Measurements from ENCODE around the gene L3MBTL4.
"Not testable (repeated sequence)": the region's sequence is repeated elsewhere in the genome, so short reads cannot be mapped to it uniquely, and the experiment has no call there.

Gene L3MBTL4

DNA sequence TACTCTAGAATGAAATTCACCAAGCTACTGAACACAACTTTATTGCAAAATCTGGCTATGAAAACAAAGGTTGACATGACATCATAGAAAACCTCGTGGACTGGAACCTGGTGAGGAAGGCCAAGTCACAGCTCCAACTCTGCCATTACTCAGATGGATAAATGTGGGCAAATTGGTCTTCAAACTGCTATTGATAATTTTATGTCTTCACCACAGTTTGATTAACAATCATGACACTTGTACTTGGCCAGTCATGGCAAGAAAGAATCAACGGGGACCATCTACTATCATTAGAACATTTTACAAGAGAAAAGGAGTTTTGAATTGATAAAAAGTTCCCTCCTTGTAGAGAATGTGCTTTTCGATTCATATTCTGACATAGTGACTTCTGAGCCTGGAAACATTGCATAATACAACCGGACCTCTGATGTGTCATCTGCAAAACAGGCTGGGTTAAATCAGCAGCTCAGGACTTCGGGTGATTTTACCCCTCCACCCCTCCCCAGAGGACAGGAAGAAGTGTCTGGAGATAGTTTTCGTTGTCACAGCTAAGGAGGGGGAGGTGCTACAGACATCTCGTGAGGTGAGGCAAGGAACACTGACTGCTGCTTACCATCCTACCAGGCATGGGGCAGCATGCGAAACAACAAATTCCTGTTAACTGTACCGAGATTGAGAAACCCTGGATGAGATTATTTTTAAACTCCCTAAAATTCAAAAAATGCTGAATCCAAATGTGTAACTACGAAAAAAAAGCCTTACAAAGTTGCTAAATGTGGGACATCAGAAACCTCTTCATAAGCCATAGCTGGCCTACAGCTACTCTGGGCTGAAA lies 8.4 kb downstream of the L3MBTL4 start:
- no peak for DNase-seq

DNA sequence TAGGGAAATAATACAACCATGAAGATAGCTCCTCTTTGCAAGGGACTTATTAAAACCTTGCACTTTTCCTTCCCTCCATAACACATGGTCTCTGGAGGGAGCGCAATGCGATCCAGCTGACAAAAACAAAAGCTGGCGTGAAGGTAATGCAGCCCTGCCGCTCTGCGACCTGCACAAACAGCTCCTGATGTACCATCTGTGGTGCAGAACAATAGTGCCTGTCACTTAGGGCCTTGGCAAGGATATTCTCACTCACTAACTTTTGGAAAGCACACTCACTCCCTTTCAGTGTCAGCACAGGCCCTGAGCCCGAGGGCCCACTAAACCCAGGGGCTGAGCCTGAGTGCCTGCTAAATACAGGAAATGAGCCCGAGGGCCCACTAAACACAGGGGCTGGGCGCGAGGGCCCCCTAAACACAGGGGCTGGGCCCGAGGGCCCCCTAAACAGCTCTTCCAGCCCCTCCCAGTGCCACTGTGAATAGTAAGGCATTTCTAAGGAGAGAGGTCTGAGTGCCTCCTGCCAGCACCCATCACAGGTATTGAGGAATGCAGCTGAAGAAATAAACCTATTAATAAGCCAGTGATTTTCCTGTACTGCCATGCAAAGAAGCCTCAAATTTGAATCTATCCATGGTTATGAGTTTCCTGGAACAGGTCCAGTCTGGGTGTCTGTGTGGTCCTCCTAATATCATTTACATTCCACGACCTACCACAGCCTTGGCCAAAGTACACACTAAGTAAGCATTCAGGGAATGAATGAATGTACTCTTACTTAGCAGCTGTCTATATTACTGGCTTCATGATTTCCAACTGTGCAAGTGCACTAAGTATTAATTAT lies 9.3 kb downstream of the L3MBTL4 start:
- DNase-seq = no peak

DNA sequence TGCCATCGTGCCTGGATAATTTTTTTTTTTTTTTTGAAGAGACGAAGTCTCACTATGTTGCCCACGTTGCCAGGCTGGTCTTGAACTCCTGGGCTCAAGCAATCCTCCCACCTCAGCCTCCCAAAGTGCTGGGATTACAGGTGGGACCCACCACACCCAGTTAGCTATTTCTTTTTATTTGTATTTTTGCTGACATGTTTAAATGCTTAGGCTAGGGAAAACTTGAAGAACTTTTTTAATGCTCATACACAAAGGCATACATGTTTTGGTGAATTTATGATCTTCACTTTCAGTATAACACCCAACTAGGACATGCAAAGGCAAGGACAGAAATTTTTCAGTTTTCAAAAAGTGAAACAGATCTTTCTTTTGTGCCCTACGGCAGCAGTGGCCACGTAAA lies 9.9 kb downstream of the L3MBTL4 start:
- no peak for DNase-seq

DNA sequence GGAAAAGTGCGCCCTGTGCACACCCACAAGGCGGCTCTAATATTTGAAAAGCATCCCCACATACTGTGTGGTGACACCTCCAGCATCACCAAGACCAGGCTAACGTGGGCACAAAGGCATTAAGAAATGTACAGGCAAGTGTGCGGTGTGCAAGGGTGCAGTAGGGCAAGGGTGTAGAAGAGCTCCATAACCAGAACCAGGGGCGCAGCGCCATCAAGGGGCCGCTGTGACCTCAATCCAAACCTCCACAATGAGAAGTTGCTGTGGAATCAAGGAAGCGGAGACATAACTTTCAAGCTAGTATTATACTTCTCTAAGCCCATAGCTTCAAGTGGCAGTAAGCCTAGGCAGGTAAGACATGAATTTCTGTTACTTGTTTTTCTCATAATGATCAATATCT lies 13.0 kb downstream of the L3MBTL4 start:
- no peak for DNase-seq

DNA sequence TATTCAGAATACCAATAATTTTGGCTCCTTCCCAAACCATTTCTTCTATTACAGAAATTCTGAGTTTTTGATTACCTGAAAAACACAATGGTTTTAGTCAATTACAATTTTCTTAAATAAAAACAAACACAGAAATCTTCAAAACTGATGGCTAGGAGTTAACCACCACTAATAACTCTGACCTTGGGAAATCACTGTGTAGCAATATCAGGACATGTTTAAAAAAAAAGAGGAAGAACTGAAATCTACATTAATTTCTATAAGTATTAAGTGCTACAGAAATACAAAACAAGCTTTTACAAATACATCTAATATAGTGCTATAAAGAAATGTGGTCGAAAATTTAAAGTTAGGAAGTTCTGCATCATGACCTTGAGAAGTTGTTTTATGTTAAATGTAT lies 14.9 kb downstream of the L3MBTL4 start:
- no peak for DNase-seq

DNA sequence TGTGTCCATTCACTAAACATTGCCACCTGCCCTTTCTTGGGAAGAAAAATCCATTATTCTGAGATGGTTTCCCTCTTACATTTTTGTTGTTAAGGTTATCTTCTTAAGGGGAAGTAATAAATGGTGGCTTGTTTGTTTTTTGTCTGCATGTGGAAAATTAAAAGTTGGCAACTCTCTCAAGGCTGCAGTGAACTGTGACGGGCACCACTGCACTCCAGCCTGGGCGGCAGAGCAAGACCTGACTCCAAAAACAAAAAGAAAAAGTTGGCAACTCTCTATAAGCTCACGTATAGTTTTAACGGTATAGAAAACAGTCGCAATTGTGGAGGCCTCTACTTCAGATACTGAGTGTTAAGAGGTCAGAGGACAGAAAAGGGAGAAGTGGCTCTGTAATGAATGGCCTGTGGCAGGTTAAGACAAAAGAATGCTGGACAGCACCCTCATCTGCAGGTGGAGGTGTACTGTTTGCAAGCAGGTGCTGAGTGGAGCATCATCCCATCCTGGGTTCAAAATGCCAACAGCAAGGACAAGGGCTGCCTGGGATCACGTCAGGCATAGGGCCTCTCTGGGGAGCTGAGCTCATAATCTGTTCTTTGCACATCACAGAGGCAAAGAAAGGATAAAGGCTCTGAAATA lies 16.7 kb downstream of the L3MBTL4 start:
- DNase-seq = no peak

DNA sequence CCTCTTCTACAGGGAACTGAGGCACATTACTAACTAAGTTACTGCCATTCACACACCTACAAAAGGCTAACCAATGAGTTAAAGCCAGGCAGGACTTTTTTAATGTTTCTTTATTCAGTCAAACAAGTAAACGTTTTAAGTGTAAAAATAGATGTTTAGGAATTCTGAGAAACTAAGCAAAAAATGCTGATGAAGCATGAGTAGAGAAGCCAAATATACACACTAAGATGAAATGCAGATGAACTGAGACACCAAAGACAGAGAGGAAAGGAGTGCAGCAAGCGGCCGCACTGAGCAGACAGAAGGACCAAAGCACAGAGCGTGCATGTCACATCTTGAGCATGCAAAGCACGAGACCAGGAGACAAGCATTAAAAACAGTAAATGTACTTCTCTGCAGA lies 17.9 kb downstream of the L3MBTL4 start:
- no peak for DNase-seq

DNA sequence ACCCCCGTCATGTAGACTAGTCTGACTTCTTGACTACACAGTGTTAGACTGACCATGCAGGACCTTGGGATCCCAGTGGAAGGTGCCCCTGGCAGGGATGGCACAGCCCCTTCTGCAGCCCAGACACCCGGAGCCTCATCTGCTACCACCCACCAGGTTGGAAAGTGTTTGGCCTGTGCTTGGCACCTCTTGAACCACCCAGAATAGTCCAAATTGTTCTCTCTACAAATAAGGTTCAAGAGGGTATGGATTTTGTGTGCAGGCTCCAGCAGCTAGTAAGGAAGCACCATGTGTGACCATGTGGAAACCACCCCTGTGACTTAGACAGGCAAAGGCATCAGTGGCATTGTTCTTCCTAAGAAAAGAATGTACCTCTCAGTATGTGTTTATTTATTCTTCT lies 18.4 kb downstream of the L3MBTL4 start:
- DNase-seq = no peak

DNA sequence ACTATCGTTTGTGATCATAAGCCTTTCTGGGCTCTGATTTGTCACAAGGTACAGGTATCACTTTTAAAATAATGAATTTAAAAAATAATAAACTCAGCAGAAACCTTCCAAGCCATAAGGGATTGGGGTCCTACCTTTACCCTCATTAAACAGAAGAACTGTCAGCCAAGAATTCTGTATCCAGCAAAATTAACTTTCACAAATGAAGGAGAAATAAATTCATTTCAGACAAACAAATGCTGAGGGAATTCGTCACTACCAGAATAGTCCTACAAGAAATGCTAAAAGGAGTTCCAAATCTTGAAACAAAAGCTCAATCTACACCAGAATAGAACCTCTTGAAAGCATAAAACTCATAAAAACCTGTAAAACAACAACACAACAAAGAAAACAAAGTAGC lies 25.7 kb downstream of the L3MBTL4 start:
- no peak for DNase-seq

DNA sequence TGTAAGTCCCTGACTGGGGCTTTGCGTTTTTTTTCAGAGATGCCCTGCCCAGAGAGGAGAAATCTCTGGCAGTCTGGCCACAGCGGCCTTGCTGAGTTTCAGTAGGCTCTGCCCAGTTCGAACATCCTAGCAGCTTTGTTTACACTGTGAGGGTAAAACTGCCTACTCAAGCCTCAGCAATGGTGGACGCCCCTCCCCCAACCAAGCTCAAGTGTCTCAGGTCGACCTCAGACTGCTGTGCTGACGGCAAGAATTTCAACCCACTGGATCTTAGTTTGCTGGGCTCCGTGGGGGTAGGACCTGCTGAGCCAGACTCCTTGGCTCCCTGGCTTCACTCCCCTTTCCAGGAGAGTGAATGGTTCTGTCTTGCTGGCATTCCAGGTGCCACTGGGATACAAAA lies 31.7 kb downstream of the L3MBTL4 start:
- DNase-seq = no peak

DNA sequence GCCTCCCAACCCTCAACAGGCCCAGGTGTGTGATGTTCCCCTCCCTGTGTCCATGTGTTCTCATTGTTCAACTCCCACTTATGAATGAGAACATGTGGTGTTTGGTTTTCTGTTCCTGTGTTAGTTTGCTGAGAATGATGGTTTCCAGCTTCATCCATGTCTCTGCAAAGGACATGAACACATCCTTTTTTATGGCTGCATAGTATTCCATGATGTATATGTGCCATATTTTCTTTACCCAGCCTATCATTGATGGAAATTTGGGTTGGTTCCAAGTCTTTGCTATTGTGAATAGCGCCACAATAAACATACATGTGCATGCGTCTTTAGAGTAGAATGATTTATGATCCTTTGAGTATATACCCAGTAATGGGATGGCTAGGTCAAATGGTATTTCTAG lies 37.2 kb downstream of the L3MBTL4 start:
- not testable (repeated sequence) for DNase-seq

DNA sequence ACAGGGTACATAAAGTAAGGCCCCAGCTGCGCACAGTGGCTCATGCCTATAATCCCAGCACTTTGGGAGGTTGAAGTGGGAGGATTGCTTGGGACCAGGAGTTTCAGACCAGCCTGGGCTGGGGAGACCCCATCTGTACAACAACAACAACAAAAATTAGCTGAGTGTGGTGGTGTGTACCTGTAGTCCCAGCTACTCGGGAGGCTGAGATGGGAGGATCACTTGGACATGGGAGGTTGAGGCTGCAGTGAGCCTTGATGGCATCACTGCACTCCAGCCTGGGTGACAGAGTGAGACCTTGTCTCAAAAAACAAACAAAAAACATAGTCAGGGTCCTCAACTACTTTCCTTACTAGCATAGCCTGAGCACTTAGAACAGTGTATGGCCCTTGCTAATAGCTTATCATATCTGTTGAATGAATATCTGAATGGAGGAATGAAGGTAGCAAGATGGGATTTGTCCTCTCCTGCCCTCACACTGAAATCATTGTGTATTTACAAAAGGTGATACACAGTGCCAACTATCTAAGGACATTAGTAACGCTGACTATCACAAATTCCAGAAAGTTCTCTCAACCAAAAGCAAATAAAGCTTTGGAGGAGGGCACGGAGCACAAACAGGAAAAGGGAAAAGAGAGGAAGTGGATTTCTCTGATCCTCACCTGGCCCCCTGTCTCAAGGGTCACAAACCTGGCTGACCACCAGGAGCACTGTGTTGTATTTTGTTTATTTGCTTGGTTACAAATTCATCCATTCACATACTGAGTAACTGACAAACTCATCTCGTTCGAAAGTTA lies 38.1 kb downstream of the L3MBTL4 start:
- DNase-seq = no peak

DNA sequence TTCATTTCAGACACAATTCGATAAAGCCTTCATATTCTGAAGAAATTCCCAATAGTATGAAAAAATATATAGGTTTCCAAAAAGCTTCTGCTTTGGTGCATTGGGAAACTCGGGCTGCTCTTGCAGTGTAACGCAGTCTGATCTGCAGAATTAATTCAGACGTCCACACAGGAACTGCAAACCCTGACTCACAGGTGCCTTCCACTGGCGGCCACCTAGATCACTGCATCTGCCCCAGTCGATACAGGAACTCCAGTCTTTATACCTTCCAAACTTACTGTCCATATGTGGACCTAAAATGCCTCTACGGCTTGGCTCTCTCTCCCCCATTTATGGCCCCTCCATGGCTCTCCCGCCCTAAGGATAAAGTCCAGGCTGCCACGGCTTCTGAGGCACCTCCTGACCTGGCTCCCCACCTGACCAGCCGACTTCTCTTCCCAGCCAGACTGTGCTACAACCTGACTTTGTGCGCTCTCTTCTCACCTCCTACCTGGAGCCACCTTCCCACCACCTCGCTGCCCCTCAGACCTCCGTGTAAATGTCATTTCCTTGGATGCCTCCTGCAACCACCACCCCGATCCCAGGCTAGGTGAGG lies 39.7 kb downstream of the L3MBTL4 start:
- no peak for DNase-seq

DNA sequence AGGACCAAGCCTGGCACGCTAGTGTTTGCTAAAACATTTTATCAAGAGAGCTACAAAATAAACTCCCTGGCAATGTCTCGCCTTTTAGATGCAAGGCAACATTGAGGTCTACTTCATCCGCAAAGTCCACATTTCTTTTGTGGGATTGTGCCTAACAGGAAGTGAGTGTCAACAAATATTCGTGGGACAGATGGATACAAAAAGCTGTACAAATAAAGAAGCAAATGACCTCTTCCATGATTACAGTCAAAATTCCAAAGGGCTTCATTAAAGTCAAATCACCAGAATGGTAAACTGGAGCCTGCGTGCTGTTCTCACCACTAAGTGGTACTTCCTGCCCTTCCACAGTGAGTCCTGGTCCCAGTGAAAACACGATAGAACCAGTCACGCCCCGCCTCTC lies 40.4 kb downstream of the L3MBTL4 start:
- no peak for DNase-seq

DNA sequence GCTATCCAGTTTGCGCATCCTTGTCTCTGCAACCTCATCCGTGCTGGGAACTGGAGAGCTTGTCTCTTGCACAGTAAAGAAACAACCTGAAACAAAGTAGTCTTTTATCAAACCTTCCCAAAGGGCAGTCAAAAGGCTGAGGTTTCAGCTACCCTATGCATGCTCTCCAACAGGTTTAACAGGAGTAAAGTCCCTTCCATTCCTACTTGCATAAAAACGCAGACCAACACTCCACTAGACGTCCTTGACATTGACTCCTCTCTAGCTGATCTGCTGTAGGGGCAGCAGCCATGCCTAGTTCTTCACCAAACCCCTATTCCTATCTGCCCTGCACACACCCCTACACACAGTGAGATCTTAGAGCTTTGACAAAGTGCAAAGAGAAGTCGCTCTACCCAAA lies 41.5 kb downstream of the L3MBTL4 start:
- DNase-seq = no peak

DNA sequence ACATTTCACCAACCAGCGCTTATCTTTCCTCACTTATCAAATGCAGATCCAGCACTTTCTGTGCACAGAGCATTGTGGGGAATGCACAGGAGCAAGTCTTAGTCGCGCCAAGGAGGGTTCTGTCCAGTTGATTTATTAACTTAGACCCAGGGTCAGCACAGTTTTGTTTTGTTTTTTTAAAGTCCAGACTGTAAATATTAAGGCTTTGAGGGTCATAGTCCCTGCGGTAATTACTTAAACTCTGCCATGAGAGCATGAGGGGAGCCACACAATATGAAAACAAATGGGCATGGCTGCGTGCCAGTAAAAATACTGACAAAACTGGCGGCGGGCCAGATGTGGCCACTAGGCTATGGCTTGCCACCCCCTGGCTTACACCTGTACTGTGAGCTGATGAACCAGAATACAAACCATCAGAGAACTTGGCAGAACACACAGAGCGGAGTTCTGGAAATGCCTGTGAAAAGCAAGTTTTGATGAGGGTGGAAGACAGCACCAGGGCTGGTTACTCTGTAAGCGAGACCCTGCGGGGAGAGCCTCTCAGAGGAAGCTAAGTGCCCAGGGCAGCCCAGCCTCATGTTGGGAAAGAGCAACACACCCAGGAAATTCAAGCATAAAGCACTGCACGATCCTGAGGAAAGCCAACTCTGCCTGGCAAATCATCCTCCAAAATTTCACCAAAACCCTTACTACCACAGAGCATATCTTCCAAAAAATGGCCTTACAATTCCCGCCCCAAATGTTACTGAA lies 43.6 kb downstream of the L3MBTL4 start:
- no peak for DNase-seq

DNA sequence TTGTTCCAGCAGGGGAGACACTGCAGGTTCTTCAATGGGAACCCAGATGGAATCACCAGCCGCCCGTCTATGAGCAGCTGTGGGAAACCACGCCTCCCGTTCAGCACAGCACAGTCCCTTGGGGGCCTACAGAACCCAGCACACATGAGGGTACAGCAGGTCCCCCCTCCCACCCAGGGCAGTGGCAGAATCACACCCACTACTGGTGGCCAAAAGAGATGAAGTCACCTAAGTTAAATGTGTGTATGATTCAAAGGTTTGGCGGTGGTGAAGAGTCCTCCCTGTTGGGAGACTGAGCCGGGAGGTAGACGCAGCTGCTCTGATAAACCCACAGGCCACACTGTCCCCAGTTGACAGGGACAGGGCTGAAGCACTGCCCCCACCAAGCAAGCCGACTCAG lies 44.3 kb downstream of the L3MBTL4 start:
- no peak for DNase-seq

DNA sequence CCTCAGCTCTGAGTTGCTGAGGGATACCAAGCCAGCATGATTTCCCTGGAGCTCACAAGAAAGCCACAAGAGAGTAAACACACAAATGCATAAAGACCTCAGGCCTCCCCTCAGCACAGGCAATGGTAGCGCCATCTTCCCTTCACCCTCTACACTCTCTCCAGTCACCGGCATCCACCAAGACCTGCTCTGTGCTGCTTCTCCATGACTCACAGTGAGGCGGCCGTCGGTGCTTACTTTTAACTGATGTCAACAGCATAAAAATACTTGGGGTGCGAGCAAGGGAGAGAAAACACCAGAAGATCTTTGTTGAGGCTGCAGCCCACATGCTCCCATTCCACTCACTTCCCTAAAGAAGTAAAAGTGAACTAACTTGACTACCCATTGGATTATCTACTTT lies 46.7 kb downstream of the L3MBTL4 start:
- DNase-seq = no peak

DNA sequence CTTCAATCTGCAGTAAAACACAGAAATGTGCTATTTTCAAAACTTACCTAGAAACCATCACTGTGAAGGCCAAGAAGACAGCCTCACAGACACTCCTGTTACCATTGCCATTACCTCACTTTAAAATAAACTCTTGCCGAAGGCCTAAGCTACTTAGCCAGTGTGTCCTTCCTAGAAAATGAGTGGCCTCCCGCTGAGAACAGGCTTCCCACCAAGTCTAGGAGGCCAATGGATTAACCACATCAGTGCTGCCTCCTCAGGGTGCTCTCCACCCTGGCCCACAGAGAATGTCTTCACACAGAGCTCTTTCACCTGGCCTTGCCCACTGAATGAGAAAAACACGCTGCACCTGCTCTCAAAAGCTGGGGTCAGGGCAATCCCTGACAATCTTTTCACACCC lies 47.5 kb downstream of the L3MBTL4 start:
- DNase-seq = no peak

DNA sequence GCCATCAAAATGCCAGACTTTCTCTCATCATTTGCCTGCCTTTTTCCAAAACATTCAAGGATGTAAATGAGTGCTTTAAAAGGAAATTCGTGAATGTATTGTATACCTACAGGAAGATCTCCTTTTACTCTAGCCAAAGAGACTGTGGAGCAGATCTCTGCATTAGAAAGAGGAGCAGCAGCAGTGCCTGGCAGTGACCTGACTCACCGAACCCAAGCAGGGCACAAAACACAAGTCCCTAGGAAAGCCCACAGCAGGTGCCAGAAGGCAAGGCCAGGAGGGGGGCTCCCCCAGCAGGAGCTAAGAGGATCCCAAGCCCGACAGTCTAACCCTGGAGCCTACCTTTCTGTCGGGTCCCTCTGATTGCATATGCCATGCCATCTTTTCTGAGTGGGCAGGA lies 47.9 kb downstream of the L3MBTL4 start:
- DNase-seq = no peak

DNA sequence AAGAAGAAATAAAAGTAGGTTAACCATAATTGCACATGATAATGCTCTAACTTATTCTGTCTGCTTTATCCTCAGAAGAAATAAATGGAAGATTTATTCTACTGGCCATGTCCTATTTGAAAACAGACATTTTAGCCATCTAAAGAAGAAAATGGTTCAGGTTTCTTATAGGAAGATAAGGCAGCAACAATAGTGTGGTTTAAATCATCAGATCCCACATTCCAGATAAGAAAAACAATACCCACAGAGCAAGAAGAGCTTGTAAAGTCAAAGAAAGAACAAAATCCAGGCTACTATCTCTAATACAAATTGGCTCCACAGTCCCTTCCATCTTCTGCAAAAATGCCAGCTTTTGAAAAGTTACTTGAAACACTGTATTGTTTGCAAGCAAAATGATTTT lies 49.3 kb downstream of the L3MBTL4 start:
- DNase-seq = no peak

DNA sequence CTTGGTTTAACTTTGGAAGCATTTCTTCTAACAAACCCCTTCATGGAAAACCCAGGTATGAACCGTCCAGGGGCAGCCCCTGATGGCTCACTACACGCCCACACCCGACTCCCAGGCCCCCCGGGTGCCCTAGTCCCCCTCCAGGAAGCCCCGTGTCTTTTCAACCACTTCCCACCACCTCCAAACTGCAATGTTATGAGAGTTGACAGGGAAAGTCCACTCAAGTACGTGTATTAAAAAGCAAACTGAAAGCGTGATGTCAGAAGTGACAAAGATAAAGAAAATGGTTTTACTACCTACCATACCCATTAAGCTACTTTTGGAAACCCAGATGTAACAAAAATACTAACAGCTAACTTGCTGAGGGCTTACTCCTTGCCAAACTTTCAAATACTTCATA lies 51.5 kb downstream of the L3MBTL4 start:
- no peak for DNase-seq
